Lung (tissue), 12 donors: Measurements from ENCODE around the gene PTPN14. TPM values are rescaled to one million over a fixed set of nuclear protein-coding genes. Genes with fewer than 3 reads are reported as not detected.
"Not testable (repeated sequence)": the region's sequence is repeated elsewhere in the genome, so short reads cannot be mapped to it uniquely, and the experiment has no call there.

ENCODE experiments used
- ATAC-seq: fragments of 200-7000 bp; cut with Tn5 transposase; one replicate; pipeline ENCODE4 v1.9.1; 2020; ENCODE audit warnings: moderate number of reproducible peaks; ENCODE audit not compliant: insufficient read depth, low FRiP score
- DNase-seq, 3 donors: peaks; one replicate each; pipeline ENCODE4 v3.0.0-alpha.2; 2013 to 2017
- H3K27ac ChIP-seq, 2 donors: one replicate each; pipeline ENCODE4 v1.5.1; 2013; ENCODE audit warnings: mild to moderate bottlenecking in 2 of 2, moderate library complexity in 2 of 2, control low read depth in 1 of 2, inconsistent platforms in 1 of 2, low read depth in 1 of 2, low read length in 1 of 2
- H3K27me3 ChIP-seq, 3 donors: one replicate each; pipeline ENCODE4 v1.5.1; 2013; ENCODE audit warnings: low read length in 2 of 3; ENCODE audit not compliant: control insufficient read depth in 3 of 3, insufficient read depth in 3 of 3
- H3K36me3 ChIP-seq, 4 donors: one replicate each; pipeline ENCODE4 v1.5.1; 2013; ENCODE audit warnings: low read length in 4 of 4, mild to moderate bottlenecking in 1 of 4, moderate library complexity in 1 of 4; ENCODE audit not compliant: control insufficient read depth in 4 of 4, insufficient read depth in 4 of 4
- H3K4me1 ChIP-seq, 5 donors: one replicate each; pipeline ENCODE4 v1.5.1; 2013; ENCODE audit warnings: low read length in 5 of 5, mild to moderate bottlenecking in 2 of 5, moderate library complexity in 1 of 5; ENCODE audit not compliant: control insufficient read depth in 5 of 5, insufficient read depth in 5 of 5
- H3K4me3 ChIP-seq: one replicate; pipeline ENCODE4 v1.5.1; 2013; ENCODE audit warnings: mild to moderate bottlenecking, control low read depth, moderate library complexity
- H3K9ac ChIP-seq, 2 donors: one replicate each; pipeline ENCODE4 v1.5.1; 2013; ENCODE audit warnings: low read length in 2 of 2, control low read depth in 1 of 2; ENCODE audit not compliant: insufficient read depth in 1 of 2
- H3K9me3 ChIP-seq, 4 donors: one replicate each; pipeline ENCODE4 v1.5.1; 2013; ENCODE audit warnings: low read length in 3 of 4, mild to moderate bottlenecking in 1 of 4, moderate library complexity in 1 of 4; ENCODE audit not compliant: control insufficient read depth in 4 of 4, insufficient read depth in 3 of 4
- WGBS, 2 donors: extraction: QIAGEN DNeasy Blood & Tissue Kit; methylation state at CpG; one replicate each; pipeline ENCODE4 v1.1.7; 2013; 5-methylcytosine and 5-hydroxymethylcytosine counted together
- polyA plus RNA-seq, 2 donors: library from polyadenylated mRNA; stranded (reverse); fragments of 200-250 nt; gene quantifications; one replicate each; pipeline ENCODE4 v1.2.1, GENCODE V29; 2013
- total RNA-seq, 2 donors: library from RNA; depleted of rRNA in 1 of 2; stranded (reverse); fragments of >200 nt in 1 of 2; gene quantifications; one replicate each; pipeline ENCODE4 v1.2.1, GENCODE V29; 2014 to 2021
- TF ChIP-seq, protein P1 (sequence below): IDR thresholded peaks from 2 replicates; pipeline ENCODE4 v1.5.1; 2012; ENCODE audit warnings: mild to moderate bottlenecking; ENCODE audit errors: control extremely low read depth, extremely low read depth
- donor health status: control.
- donor health status: control.
- donor health status: Bipolar disorder and iron deficiency.
- donor health status: healthy.
- donor health status: DM: yes; HTN: yes; CAD: no.

The PTPN14 gene
- total and polyA plus RNA-seq, 4 donors = 4.4 to 43.2 (median 15.2) TPM

DNA sequence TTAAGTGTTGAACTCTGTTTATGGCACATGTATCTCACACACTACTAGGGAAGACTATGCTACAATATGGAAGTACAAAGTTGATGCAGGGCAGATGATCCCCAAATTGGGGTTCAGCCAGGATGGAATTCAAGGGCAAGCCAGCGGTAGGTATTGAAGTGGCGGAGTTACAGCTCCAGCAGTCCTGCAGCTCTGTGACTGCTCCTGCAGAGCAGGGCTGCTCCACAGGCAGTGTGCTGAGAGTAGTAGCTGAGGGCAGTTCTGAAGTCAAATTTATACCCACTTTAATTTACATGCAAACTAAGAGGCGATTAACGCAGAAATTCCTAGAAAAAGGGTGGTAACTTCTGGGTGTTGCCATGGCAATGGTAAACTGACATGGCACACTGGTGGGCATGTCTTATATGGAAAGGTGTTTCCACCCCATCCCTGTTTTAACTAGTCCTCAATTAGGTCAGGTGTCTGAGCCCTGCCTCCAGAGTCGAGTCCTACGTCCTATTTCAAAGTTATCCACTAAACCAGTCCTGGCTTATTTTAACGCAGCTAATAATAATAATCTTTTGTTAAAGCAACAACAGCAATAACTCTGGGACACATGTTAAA lies 31.0 kb upstream of the PTPN14 start:
- WGBS, 2 donors = 84 to 88% methylated on average over 7 of the region's 7 CpGs
- Histone ChIP-seq H3K36me3 (no peaks in the 10 kb centered on the region), H3K4me1 (no peaks in the 10 kb centered on the region), H3K27ac (no peak overlapping the region), H3K9ac (no peak overlapping the region), H3K4me3 (no peak overlapping the region), H3K27me3 (no peaks in the 10 kb centered on the region), H3K9me3 (no peaks in the 10 kb centered on the region)
- TF ChIP-seq, protein P1, sequence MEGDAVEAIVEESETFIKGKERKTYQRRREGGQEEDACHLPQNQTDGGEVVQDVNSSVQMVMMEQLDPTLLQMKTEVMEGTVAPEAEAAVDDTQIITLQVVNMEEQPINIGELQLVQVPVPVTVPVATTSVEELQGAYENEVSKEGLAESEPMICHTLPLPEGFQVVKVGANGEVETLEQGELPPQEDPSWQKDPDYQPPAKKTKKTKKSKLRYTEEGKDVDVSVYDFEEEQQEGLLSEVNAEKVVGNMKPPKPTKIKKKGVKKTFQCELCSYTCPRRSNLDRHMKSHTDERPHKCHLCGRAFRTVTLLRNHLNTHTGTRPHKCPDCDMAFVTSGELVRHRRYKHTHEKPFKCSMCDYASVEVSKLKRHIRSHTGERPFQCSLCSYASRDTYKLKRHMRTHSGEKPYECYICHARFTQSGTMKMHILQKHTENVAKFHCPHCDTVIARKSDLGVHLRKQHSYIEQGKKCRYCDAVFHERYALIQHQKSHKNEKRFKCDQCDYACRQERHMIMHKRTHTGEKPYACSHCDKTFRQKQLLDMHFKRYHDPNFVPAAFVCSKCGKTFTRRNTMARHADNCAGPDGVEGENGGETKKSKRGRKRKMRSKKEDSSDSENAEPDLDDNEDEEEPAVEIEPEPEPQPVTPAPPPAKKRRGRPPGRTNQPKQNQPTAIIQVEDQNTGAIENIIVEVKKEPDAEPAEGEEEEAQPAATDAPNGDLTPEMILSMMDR = no peak
- DNase-seq (no peak), ATAC-seq (no peak)

DNA sequence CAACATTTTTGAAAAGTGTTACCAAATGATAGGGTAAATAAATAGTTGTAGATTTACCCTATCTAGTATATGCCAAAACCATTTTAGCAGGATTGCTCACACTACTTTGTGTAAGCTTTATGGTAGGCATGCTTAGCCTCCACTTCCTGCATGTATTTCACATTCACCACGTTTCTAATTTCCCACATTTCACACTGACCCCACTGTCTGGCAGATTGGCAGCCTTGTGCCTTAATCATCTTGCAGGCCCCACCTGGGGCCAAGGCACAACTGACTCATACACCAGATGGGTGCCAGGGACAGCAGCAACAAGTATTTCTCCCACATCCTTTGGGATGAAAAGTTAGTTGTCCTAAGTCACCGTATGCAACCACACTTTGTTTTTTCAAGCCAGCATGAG lies 30.4 kb upstream of the PTPN14 start:
- H3K4me3 ChIP-seq = no peak overlapping the region
- no peak for DNase-seq
- H3K27ac ChIP-seq = no peak overlapping the region
- no peak for ATAC-seq
- WGBS, 2 donors = 46 to 56% methylated on average over 2 of the region's 2 CpGs
- H3K36me3 ChIP-seq = no peaks in the 10 kb centered on the region
- H3K9me3 ChIP-seq = peaks cover 0 to 6% (median under 1%) of the 10 kb centered on the region in 4 donors
- no peaks in the 10 kb centered on the region for H3K4me1 ChIP-seq
- H3K27me3 ChIP-seq = no peaks in the 10 kb centered on the region
- TF ChIP-seq, protein P1 = no peak
- H3K9ac ChIP-seq = no peak overlapping the region

DNA sequence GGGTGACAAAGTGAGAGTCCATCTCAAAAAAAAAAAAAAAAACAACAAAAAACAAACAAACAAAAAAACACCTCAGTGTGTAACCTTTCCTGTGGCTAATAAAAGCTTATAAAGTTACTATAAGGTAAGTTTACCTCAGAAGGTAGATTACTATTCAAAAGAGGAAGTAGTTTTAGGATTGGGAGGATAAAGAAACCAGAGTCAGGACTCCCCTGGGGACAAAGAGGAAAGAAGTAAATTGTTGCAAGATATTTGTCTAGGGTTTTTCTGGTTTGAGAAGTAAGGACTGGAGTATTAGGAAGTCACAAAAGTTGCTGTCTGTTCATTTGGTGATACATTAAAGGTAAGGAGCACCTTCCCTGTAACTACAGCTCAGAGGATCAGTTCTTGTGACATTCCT lies 27.8 kb upstream of the PTPN14 start:
- Histone ChIP-seq H3K9ac (no peak overlapping the region), H3K4me1 (no peaks in the 10 kb centered on the region), H3K27me3 (no peaks in the 10 kb centered on the region), H3K9me3 (peaks cover 0 to 11% (median 5%) of the 10 kb centered on the region in 4 donors), H3K36me3 (no peaks in the 10 kb centered on the region), H3K4me3 (no peak overlapping the region), H3K27ac (no peak overlapping the region)
- DNase-seq (no peak), ATAC-seq (no peak)
- TF ChIP-seq, protein P1 = no peak

DNA sequence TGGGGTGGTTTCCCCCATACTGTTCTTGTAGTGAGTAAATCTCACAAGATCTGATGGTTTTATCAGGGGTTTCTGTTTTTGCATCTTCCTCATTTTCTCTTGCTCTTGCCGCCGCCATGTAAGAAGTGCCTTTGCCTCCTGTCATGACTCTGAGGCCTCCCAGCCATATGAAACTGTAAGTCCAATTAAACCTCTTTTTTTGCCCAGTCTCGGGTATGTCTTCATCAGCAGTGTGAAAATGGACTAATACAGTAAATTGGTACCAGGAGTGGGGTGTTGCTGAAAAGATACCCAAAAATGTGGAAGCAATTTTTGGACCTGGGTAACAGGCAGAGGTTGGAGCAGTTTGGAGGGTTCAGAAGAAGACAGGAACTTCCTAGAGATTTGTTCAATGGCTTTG lies 24.7 kb upstream of the PTPN14 start:
- ATAC-seq, H3K36me3 ChIP-seq, H3K9ac ChIP-seq, H3K27ac ChIP-seq, H3K4me1 ChIP-seq, DNase-seq, H3K27me3 ChIP-seq, H3K4me3 ChIP-seq: not testable (repeated sequence)
- 83 to 92% methylated on average over 3 of the region's 3 CpGs for WGBS, 2 donors
- peaks cover 0 to 11% (median 5%) of the 10 kb centered on the region in 4 donors for H3K9me3 ChIP-seq
